A673 (cell line): ENCODE data around the gene PRR7. TPM values are rescaled to one million over a fixed set of nuclear protein-coding genes. Genes with fewer than 3 reads are reported as not detected.

Experiments
- Bru-seq: library from RNA; stranded (reverse); fragments of 400-500 nt; gene quantifications from one replicate; lab custom pipeline; 2021; lab: Mats Ljungman, UMichigan
- BruChase-seq, 2 experiments: library from RNA; stranded (reverse); fragments of 400-500 nt; gene quantifications; one replicate each; lab custom pipeline; 2021; lab: Mats Ljungman, UMichigan
- BruUV-seq: library from RNA; stranded (reverse); fragments of 400-500 nt; replicated peaks from 2 replicates; lab custom pipeline; 2021; lab: Mats Ljungman, UMichigan
- CTCF ChIA-PET: fragments of 300-600 bp; sonication (Branson Sonifier 250); formaldehyde crosslinking; loops from one replicate; lab custom pipeline; 2022; ENCODE audit warnings: antibody characterized with exemption; lab: Charles Lee
- POLR2A ChIA-PET: fragments of 300-600 bp; sonication (Branson Sonifier 250); formaldehyde crosslinking; loops from one replicate; lab custom pipeline; 2022; ENCODE audit warnings: antibody characterized with exemption; ENCODE audit not compliant: low non-redundant PET; lab: Charles Lee
- DNase-seq: peaks from one replicate; pipeline ENCODE4 v3.0.0-alpha.2; 2015; ENCODE audit warnings: low spot score
- H3K27ac ChIP-seq: fragments of 200-600 bp; sonication (generic); 2 replicates; pipeline ENCODE4 v1.5.1; 2016; ENCODE audit warnings: mixed run types, low read depth, mild to moderate bottlenecking, mixed read lengths, antibody characterized with exemption, low read length; ENCODE audit not compliant: poor library complexity, severe bottlenecking
- H3K27me3 ChIP-seq: fragments of 200-600 bp; sonication (generic); replicated peaks from 2 replicates; pipeline ENCODE4 v1.6.1; 2017; ENCODE audit warnings: mixed run types, low read depth, mild to moderate bottlenecking, mixed read lengths, antibody characterized with exemption, low read length; ENCODE audit not compliant: insufficient read depth, poor library complexity
- H3K36me3 ChIP-seq: fragments of 200-600 bp; sonication (generic); 2 replicates; pipeline ENCODE4 v1.6.1; 2016; ENCODE audit warnings: mixed run types, mild to moderate bottlenecking, mixed read lengths, antibody characterized with exemption, low read length; ENCODE audit not compliant: insufficient read depth, poor library complexity, severe bottlenecking
- H3K4me1 ChIP-seq: fragments of 200-600 bp; sonication (generic); 2 replicates; pipeline ENCODE4 v1.6.1; 2017; ENCODE audit warnings: mixed run types, mild to moderate bottlenecking, mixed read lengths, antibody characterized with exemption, low read length; ENCODE audit not compliant: insufficient read depth, poor library complexity, severe bottlenecking
- H3K4me3 ChIP-seq: fragments of 200-600 bp; sonication (generic); 2 replicates; pipeline ENCODE4 v1.5.1; 2016; ENCODE audit warnings: low read depth, mixed run types, mild to moderate bottlenecking, mixed read lengths, low read length; ENCODE audit not compliant: poor library complexity, severe bottlenecking
- H3K9me3 ChIP-seq: fragments of 200-600 bp; sonication (generic); 2 replicates; pipeline ENCODE4 v1.6.1; 2016; ENCODE audit warnings: mixed run types, low read depth, mild to moderate bottlenecking, mixed read lengths, antibody characterized with exemption, low read length; ENCODE audit not compliant: poor library complexity, severe bottlenecking
- EZH2 ChIP-seq: fragments of 200-600 bp; sonication (generic); IDR thresholded peaks from 2 replicates; pipeline ENCODE4 v1.6.1; 2017; ENCODE audit warnings: borderline replicate concordance, low read depth, mild to moderate bottlenecking, mixed read lengths, antibody characterized with exemption, low read length; ENCODE audit not compliant: poor library complexity, severe bottlenecking
- intact Hi-C: fragments of 100-400 bp; cut with micrococcal nuclease; formaldehyde crosslinking; loops from one replicate; pipeline ENCODE4 v1.10.0; 2022; ENCODE audit not compliant: unreplicated experiment
- long read RNA-seq: library from polyadenylated mRNA; stranded (forward); transcript quantifications from one replicate; pipeline ENCODE4 v2.0.0, GENCODE V29; 2022
- total RNA-seq: library from RNA; stranded (reverse); gene quantifications from 2 replicates; pipeline ENCODE4 v1.2.3, GENCODE V29; 2021
- TF ChIP-seq, protein P1 (sequence below): fragments of 300-800, 200-600 bp; sonication (generic); conservative IDR thresholded peaks from 2 replicates; pipeline ENCODE4 v1.5.1; 2017; ENCODE audit warnings: low read depth, mild to moderate bottlenecking, antibody characterized with exemption, low read length, moderate library complexity, mixed read lengths

Gene PRR7, protein sequence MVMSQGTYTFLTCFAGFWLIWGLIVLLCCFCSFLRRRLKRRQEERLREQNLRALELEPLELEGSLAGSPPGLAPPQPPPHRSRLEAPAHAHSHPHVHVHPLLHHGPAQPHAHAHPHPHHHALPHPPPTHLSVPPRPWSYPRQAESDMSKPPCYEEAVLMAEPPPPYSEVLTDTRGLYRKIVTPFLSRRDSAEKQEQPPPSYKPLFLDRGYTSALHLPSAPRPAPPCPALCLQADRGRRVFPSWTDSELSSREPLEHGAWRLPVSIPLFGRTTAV
- total RNA-seq (3.0 and 5.3 TPM in 2 replicates), Bru-seq, nascent RNA (percentile 35 among the genes with signal in this experiment), BruChase-seq, experiment 1, labeled RNA remaining after a 2-hour chase (percentile 47 among the genes with signal in this experiment), BruChase-seq, experiment 2, labeled RNA remaining after a 6-hour chase (percentile 43 among the genes with signal in this experiment)
- long read RNA-seq, partial matches to known transcripts: 0 of 2 reads
- long read RNA-seq, other reads (novel, unspliced or antisense): 2 of 2 reads

DNA sequence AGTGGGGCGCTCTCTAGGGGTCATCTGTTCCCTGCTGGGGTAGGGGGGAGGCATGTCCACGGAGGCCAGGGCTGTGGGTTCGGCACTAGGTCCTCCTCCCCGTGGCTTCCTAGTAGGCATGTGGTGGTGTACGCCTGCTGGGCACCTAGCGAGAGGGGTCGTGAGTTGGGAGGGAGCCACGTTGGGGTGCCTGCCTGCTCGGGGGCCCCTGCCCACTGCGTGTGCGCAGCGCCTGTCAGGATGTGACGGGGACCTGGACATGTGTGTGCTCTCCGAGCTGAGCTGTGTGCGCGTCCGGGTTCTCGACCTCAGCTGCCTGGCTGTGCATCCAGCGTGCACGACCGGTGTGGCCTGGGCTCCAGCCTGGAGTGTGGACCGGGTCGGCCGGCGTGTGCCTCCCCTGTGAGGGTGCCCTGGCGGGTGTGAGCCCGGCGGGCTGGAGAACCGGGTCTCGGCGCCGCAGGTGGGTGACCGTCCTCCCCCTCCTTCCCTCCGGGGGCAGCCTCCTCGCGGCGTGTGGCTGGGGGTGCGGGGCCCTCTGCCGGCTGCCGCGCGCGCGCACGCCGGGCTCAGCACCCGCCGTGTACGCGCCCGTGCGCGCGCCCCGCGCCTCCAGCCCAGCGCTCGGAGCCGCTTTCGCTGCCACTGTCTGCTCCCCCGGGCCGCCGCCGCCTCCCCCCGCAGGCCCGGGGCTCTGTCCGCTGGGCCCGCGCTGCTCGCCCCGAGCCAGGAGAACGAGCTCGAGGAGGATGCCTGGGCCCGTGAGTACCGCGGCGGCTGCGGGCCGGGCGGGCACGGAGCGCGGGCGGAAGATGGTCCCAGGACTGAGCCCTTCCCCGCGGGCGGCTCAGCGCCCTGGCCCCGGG is at the start of gene PRR7:
PRR7 (plus strand) TSS at position 615 of the 866 bp plus-strand sequence. CDS start 8,254 bp downstream, outside the sequence.
- ChIA-PET CTCF (no interaction called here), POLR2A (no interaction called here)
- TF ChIP-seq, protein P1, sequence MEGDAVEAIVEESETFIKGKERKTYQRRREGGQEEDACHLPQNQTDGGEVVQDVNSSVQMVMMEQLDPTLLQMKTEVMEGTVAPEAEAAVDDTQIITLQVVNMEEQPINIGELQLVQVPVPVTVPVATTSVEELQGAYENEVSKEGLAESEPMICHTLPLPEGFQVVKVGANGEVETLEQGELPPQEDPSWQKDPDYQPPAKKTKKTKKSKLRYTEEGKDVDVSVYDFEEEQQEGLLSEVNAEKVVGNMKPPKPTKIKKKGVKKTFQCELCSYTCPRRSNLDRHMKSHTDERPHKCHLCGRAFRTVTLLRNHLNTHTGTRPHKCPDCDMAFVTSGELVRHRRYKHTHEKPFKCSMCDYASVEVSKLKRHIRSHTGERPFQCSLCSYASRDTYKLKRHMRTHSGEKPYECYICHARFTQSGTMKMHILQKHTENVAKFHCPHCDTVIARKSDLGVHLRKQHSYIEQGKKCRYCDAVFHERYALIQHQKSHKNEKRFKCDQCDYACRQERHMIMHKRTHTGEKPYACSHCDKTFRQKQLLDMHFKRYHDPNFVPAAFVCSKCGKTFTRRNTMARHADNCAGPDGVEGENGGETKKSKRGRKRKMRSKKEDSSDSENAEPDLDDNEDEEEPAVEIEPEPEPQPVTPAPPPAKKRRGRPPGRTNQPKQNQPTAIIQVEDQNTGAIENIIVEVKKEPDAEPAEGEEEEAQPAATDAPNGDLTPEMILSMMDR: no peak
- no peak for TF ChIP-seq EZH2
- intact Hi-C loops: no loop called here
- no peaks in the 10 kb centered on the region for H3K36me3 ChIP-seq
- H3K4me1 ChIP-seq: peaks cover 4% of the 10 kb centered on the region
- peak; percentile 75 for DNase-seq
- no TSS peak for BruUV-seq
- peak within 1 kb of the TSS; percentile 66 for H3K4me3 ChIP-seq
- no peaks in the 10 kb centered on the region for H3K9me3 ChIP-seq
- H3K27me3 ChIP-seq: no peaks in the 10 kb centered on the region
- peak within 1 kb of the TSS; percentile 16 for H3K27ac ChIP-seq

DNA sequence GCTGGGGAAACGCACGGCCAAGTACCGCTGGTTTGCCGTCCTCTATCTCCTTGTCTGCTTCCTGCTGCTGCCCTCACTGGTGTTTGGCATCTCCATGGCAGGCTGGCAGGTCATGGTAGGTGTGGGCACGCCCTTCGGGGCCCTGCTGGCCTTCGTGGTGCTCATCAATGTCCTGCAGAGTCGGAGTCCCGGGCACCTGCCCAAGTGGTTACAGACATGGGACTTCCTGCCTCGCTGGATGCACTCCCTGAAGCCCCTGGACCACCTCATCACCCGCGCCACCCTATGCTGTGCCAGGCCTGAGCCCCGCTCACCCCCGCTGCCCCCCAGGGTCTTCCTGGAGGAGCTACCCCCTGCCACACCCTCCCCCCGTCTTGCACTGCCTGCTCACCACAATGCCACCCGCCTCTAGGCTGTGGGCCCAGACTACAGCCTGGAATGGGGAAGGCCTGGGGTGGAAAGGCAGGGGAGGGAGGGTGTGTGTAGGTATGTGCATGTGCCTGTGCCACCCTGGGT is 48.7 kb upstream of the PRR7 start:
- Histone ChIP-seq H3K36me3 (no peaks in the 10 kb centered on the region), H3K9me3 (no peaks in the 10 kb centered on the region), H3K4me3 (no peak overlapping the region), H3K27ac (no peak overlapping the region), H3K4me1 (peaks cover 7% of the 10 kb centered on the region), H3K27me3 (peaks cover 33% of the 10 kb centered on the region)
- ChIA-PET POLR2A (no interaction called here), CTCF (no interaction called here)
- BruUV-seq: no TSS peak
- TF ChIP-seq EZH2: no peak
- TF ChIP-seq, protein P1: no peak
- no peak for DNase-seq
- intact Hi-C loops: no loop called here
